CD4-positive, alpha-beta T cell (primary cell): ENCODE measurements around the gene ARHGAP15. TPM values are rescaled to one million over a fixed set of nuclear protein-coding genes. Genes with fewer than 3 reads are reported as not detected.

Source experiments
- ATAC-seq: fragments of 200-7000 bp; cut with Tn5 transposase; one replicate; pipeline ENCODE4 v1.10.0; 2022; ENCODE audit warnings: mild to moderate bottlenecking; ENCODE audit not compliant: poor library complexity
- CTCF ChIA-PET: fragments of 350-600 bp; sonication (Branson Sonifier 250); formaldehyde crosslinking; loops from one replicate; lab custom pipeline; 2021; ENCODE audit warnings: antibody characterized with exemption, inconsistent platforms; lab: Charles Lee
- POLR2A ChIA-PET: fragments of 350-600 bp; sonication (Branson Sonifier 250); formaldehyde crosslinking; loops from one replicate; lab custom pipeline; 2021; ENCODE audit warnings: antibody characterized with exemption, inconsistent platforms; lab: Charles Lee
- DNase-seq, 14 experiments: peaks; one replicate each; pipeline ENCODE4 v3.0.0-alpha.2; 2013 to 2020; ENCODE audit warnings: mixed read lengths in 2 of 14
- H3K27ac ChIP-seq, 2 donors: one replicate each; pipeline versions ENCODE4 v1.5.1 to v1.7.0; 2013; ENCODE audit warnings: low read length in 2 of 2, low read depth in 1 of 2, mild to moderate bottlenecking in 1 of 2
- H3K27me3 ChIP-seq, 2 experiments: 1 replicate in 1 of 2; 2 replicates in 1 of 2; pipeline versions ENCODE4 v1.6.1 to v1.7.0; 2013; ENCODE audit warnings: low read length in 2 of 2, control low read depth in 1 of 2, mild to moderate bottlenecking in 1 of 2, moderate library complexity in 1 of 2; ENCODE audit not compliant: insufficient read depth in 2 of 2, control insufficient read depth in 1 of 2
- H3K36me3 ChIP-seq: one replicate; pipeline ENCODE4 v1.6.1; 2013; ENCODE audit warnings: low read length, control low read depth; ENCODE audit not compliant: insufficient read depth
- H3K4me1 ChIP-seq: one replicate; pipeline ENCODE4 v1.6.1; 2013; ENCODE audit warnings: low read length, control low read depth; ENCODE audit not compliant: insufficient read depth
- H3K4me3 ChIP-seq: one replicate; pipeline ENCODE4 v1.5.1; 2013; ENCODE audit warnings: mild to moderate bottlenecking, low read length, moderate library complexity
- H3K9me3 ChIP-seq, 2 experiments: 1 replicate in 1 of 2; 2 replicates in 1 of 2; pipeline versions ENCODE4 v1.6.1 to v1.7.0; 2013; ENCODE audit warnings: low read length in 2 of 2, mild to moderate bottlenecking in 2 of 2, control low read depth in 1 of 2, moderate library complexity in 1 of 2; ENCODE audit not compliant: control insufficient read depth in 1 of 2, insufficient read depth in 1 of 2
- H3K27ac Mint-ChIP-seq: one replicate; pipeline ENCODE4 v1.8.0; 2020; ENCODE audit warnings: mixed read lengths
- H3K27me3 Mint-ChIP-seq: one replicate; pipeline ENCODE4 v1.8.0; 2021; ENCODE audit warnings: mixed read lengths
- H3K36me3 Mint-ChIP-seq: one replicate; pipeline ENCODE4 v1.8.0; 2021; ENCODE audit warnings: low read depth, mixed read lengths
- H3K4me1 Mint-ChIP-seq: one replicate; pipeline ENCODE4 v1.8.0; 2021; ENCODE audit warnings: low read depth, mixed read lengths
- H3K4me3 Mint-ChIP-seq: one replicate; pipeline ENCODE4 v1.8.0; 2020; ENCODE audit warnings: mild to moderate bottlenecking, mixed read lengths
- H3K9me3 Mint-ChIP-seq: one replicate; pipeline ENCODE4 v1.8.0; 2020; ENCODE audit warnings: mixed read lengths
- CTCF ChIP-seq: fragments of 200-600 bp; IDR thresholded peaks from one replicate; pipeline ENCODE4 v1.8.0; 2022; ENCODE audit warnings: antibody characterized with exemption, mild to moderate bottlenecking
- intact Hi-C, 2 experiments: fragments of 100-400 bp; cut with DNase I in 1 of 2; cut with micrococcal nuclease in 1 of 2; formaldehyde crosslinking; loops; one replicate each; pipeline versions ENCODE4 v1.15.1 to v1.9.0; 2023 to 2025; cut with DNase I, micrococcal nuclease
- total RNA-seq, 174 experiments: library from RNA in 2 of 174; stranded (reverse) in 2 of 174; gene quantifications; one replicate each; pipeline ENCODE4 v1.2.3 and lab custom pipeline; 2021 to 2026

ARHGAP15 gene
- total RNA-seq, 2 experiments from 2014 or later: 158 to 165 TPM

GRCh38 chr2:143468341-143468888 lies 339.2 kb downstream of the ARHGAP15 start:
- no peak overlapping the region for H3K4me3 Mint-ChIP-seq
- TF ChIP-seq CTCF: no peak
- DNase-seq: no peak
- no peak overlapping the region for H3K27ac Mint-ChIP-seq
- intact Hi-C loops: no loop called here
- Histone ChIP-seq H3K9me3 (no peaks in the 10 kb centered on the region), H3K4me1 (no peaks in the 10 kb centered on the region), H3K4me3 (no peak overlapping the region), H3K36me3 (peaks cover 16% of the 10 kb centered on the region), H3K27me3 (no peaks in the 10 kb centered on the region), H3K27ac (no peak overlapping the region)
- peaks cover 60% of the 10 kb centered on the region for H3K36me3 Mint-ChIP-seq
- no peaks in the 10 kb centered on the region for H3K9me3 Mint-ChIP-seq
- no peak for ATAC-seq
- POLR2A ChIA-PET: interaction anchor here (0.6 kb wide), 1 partner anchor 9 kb away, joined by 4 read pairs; no protein-coding TSS in a partner anchor
- CTCF ChIA-PET: no interaction called here
- H3K27me3 Mint-ChIP-seq: no peaks in the 10 kb centered on the region
- H3K4me1 Mint-ChIP-seq: peaks cover 48% of the 10 kb centered on the region

- Histone ChIP-seq H3K9me3 (no peaks in the 10 kb centered on the region), H3K4me3 (no peak overlapping the region), H3K4me1 (no peaks in the 10 kb centered on the region), H3K27me3 (no peaks in the 10 kb centered on the region), H3K27ac (no peak overlapping the region), H3K36me3 (peaks cover 16% of the 10 kb centered on the region)
- Mint-ChIP-seq H3K27me3 (no peaks in the 10 kb centered on the region), H3K4me1 (peaks cover 52% of the 10 kb centered on the region), H3K9me3 (no peaks in the 10 kb centered on the region), H3K36me3 (peaks cover 65% of the 10 kb centered on the region), H3K27ac (no peak overlapping the region), H3K4me3 (no peak overlapping the region)
- CTCF ChIA-PET: no interaction called here
- no peak for TF ChIP-seq CTCF
- DNase-seq (no peak), ATAC-seq (no peak)
- intact Hi-C loops: no loop called here
- POLR2A ChIA-PET: no interaction called here
Measured at GRCh38 chr2:143469323-143469722, 340.1 kb downstream of the ARHGAP15 start.

GRCh38 chr2:143471550-143471949 lies 342.3 kb downstream of the ARHGAP15 start:
- CTCF ChIA-PET: no interaction called here
- Mint-ChIP-seq H3K27ac (no peak overlapping the region), H3K4me3 (no peak overlapping the region), H3K9me3 (no peaks in the 10 kb centered on the region), H3K36me3 (peaks cover 67% of the 10 kb centered on the region), H3K27me3 (no peaks in the 10 kb centered on the region), H3K4me1 (peaks cover 58% of the 10 kb centered on the region)
- no peak overlapping the region for H3K27ac ChIP-seq
- peaks cover 2% of the 10 kb centered on the region for H3K4me1 ChIP-seq
- no peak for TF ChIP-seq CTCF
- DNase-seq: no peak
- no peaks in the 10 kb centered on the region for H3K27me3 ChIP-seq
- H3K9me3 ChIP-seq: no peaks in the 10 kb centered on the region
- no peak overlapping the region for H3K4me3 ChIP-seq
- H3K36me3 ChIP-seq: peaks cover 18% of the 10 kb centered on the region
- no peak for ATAC-seq
- POLR2A ChIA-PET: no interaction called here
- intact Hi-C loops: no loop called here
